Stimulated activated CD8-positive, alpha-beta memory T cell treated with anti-CD3 and anti-CD28 coated beads, Interleukin-4, amount 100 ng/mL, for 4 hours (primary cell): Measurements from ENCODE around the gene THSD4.

Experiments
- DNase-seq, 2 donors: peaks; one replicate each; pipeline ENCODE4 v3.0.0-alpha.2; 2020; ENCODE audit warnings: low read depth in 2 of 2, low spot score in 1 of 2

THSD4 gene

DNA sequence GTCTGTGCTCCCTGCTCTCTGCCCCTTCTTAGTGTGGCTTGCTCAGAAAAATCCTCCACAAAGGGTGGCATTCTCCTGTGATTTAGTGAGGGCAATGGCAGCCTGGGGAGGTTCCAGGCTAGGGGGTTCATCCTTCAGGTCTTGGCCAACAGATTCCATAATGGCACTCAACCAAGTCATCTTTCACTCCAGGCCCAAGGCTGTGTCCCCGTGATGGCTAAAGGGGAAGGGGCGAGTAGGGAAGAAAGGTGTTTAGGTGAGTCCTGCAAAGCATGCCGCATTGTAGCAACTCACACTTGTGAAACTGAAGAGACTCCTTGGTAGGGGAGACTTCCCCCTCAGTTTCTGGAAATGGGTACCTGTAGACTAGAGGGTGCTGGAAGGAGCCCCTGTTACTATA, 105.6 kb downstream of the THSD4 start:
- no peak for DNase-seq

DNA sequence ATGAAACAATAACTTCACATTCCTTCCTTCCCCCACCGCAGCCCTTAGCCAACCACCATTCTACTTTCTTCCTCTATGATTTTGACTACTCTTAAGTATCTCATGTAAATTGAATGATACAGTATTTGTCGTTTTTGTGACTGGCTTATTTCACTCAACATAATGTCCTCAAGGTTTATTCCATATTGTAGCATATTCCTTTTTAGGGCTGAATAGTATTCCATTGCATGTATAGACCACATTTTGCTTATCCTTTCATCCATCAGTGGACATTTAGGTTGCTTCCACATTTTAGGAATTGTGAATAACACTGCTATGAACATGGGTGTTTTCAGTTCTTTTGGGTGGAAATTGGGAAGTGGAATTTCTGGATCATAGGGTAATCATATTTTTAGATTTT, 106.1 kb downstream of the THSD4 start:
- DNase-seq, result no peak

- DNase-seq, result no peak
Measured at GRCh38 chr15:71223516-71223915, 108.2 kb downstream of the THSD4 start.

- no peak for DNase-seq
Measured at GRCh38 chr15:71224024-71224423, 108.8 kb downstream of the THSD4 start.

DNA sequence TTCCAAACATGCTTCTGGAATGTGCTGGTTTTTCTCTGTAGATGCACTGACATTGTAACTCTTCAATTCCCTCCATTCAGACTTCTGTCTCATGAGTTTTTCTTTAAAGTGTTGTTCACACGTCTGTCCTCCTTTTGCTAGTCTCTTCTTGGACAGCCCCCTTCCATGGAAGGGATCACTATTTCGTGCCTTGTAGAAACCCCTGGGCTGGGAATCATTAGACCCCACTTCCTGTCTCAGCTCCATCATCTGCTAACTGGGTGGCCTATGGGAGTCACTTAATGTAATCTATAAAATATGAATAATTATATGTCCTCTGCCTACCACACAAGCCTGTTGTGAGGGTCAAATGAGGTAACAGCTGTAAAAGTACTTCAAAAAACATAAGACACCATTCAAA, 110.6 kb downstream of the THSD4 start:
- no peak for DNase-seq

GRCh38 chr15:71226536-71227455, 111.5 kb downstream of the THSD4 start:
- DNase-seq, result no peak

DNA sequence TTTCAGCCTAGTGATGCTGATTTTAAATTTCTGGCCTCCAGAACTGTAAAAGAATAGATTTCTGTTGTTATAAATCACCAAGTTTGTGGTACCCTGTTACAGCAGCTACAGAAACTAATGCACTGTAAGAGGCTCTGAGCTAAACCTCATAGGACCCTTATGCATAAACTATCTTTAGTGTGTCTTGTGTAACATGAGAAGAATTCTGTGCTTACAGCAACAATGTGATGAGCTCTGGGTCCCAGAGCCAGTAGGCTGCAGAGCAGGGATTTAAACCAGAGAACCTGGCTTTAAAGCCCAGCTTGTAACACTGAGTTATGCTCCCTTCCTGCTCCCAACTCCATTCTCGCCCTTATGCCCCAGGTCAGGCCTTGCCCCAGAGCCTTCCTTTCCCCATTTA, 113.1 kb downstream of the THSD4 start:
- no peak for DNase-seq

DNA sequence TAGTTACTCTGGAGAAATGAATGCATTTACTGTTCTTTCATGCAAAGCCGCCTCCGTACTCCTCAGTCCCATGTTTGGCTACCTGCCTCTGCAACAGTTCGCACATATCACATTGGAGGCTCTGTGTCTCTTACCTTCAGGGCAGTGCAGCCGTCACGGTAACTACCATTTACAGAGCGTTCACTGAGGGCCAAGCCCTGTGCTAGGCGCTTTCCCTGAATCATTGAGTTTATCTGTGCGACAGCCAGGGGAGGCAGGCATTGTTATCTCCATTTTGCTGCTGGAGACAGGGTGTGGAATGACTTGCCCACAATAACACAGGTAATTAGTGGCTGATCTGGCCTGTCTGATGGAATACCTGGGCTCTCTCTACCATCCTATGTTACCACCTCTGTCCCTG, 115.0 kb downstream of the THSD4 start:
- no peak for DNase-seq

- DNase-seq, result no peak
Measured at GRCh38 chr15:71231758-71232157, 116.5 kb downstream of the THSD4 start.

- no peak for DNase-seq
Measured at GRCh38 chr15:71232411-71232810, 117.1 kb downstream of the THSD4 start.

DNA sequence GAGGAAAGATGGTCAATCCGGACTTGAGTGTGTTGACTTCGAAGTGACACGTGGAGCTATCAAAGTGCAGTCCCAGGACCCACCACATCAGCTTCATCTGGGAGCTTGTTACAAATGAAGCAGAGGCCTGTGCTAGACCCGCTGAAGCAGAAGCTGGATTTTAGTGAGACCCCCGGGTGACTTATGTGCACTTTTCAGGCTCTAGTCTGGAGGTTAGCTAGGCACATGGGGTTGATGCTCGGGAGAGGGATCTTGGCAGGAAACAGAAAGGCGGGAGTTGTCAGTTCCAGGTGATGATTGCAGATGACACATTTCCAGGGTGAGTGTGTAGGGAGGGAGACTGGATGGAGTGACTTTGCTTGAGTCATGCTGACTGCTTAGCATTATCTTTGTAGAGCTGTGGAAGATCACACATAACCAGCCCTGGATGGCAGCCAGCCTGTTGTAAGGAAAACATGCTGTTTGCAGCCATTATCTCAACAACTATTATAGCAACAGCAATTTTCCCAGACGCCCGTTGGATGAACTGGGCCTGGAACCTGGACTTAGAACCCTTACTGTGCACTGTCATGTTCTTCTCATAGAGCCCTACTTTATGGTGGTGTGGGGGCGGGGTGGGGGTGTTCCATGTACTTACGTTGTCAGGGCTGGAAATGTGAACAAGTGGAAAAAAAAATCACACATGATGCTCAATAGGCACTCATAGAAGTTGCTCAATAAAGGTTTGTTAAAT, 122.4 kb downstream of the THSD4 start:
- no peak for DNase-seq

GRCh38 chr15:71238926-71239325, 123.7 kb downstream of the THSD4 start:
- no peak for DNase-seq

- no peak for DNase-seq
Measured at GRCh38 chr15:71239592-71240364, 124.5 kb downstream of the THSD4 start.

DNA sequence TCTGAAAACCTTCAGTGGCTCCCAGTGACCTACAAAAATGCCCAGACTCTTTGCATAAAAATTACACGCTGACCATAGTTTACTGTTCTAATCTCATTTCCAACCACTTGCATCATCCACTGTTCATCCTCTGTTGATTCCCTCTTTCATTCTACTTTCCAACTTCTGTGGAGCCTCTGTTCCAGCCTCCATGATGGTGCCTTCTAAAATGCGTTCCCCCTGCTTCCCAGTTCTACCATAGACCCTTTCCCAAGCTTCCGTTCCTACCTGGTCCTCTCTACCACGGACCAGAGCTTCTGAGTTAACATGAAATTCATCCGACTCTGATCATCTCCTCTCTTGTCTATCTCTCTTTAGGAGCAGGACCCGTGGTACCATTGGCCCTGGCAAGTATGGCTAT, 127.0 kb downstream of the THSD4 start:
- no peak for DNase-seq

DNA sequence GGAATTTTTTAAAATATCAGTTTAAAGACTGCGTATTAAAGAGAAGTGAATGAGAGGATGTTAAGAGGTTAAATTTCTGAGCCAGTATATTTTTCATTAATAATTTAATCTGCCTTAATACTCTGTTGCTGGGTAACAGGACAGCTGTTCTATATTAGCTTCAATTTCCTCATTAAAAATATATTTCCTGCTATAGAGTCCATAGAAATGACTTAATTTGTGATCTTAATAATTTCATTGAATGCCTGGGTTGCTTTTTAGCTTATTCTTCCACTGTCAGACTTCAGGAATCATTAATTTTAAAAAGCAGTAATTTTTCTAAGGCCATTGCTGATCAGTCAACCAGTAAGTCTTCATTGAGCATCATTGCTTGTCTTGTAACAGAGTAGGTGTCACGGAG, 129.0 kb downstream of the THSD4 start:
- DNase-seq, result no peak

DNA sequence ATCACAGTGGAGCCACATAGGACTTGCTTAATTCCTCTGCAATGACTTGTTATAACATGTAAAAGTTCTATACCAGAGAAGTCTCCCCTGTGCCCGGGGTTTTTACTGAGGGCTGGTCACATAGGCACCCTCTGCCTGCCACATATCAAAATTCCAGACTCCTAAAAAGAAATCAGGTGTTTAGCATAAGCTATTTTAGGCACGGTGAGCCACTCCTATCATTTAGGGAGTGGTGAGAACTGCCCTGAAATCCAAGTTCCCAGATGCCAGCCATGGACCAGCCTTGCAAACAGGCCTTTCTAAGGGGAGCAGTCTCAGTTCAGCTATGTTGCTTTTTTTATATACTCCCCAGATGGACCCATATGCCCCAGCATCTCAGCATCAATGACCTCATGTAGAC, 130.3 kb downstream of the THSD4 start:
- no peak for DNase-seq

DNA sequence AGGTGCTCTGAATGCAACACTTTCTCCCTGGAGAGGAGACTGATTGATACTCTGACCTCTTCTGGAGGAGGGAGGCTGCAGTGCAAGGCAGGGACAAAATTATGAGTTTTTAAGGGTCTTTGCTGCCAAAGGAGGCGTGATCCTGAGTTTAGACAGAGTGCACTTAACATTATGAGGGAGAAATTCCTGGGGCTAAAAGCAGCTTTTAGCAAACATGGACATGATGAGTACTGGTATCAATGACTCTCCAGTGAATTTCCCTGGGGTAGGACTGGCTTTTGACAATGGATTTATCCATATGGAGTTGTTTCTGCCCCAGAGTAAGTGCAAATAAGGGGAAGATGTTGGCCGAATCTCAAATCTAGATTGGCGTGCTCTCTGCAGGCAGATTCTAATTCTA, 133.1 kb downstream of the THSD4 start:
- no peak for DNase-seq

DNA sequence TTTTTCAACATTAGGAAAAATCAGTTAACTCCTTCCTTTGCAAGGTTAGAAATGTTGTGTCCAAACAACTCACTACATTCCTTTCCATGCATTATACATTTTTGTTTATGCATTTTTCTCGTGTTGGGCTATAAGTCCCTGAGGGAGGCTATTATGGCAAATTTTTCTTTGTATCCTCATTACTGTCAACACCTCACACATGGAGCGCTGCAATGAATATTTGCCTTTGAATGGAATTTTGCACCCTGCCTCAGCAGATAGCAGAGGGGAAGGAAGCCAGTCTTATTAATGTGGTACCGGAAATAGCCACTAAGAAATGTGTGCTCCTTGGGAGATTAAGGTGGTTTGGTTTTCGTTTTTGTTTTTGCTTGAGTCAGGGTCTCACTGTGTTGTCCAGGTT, 134.7 kb downstream of the THSD4 start:
- no peak for DNase-seq

DNA sequence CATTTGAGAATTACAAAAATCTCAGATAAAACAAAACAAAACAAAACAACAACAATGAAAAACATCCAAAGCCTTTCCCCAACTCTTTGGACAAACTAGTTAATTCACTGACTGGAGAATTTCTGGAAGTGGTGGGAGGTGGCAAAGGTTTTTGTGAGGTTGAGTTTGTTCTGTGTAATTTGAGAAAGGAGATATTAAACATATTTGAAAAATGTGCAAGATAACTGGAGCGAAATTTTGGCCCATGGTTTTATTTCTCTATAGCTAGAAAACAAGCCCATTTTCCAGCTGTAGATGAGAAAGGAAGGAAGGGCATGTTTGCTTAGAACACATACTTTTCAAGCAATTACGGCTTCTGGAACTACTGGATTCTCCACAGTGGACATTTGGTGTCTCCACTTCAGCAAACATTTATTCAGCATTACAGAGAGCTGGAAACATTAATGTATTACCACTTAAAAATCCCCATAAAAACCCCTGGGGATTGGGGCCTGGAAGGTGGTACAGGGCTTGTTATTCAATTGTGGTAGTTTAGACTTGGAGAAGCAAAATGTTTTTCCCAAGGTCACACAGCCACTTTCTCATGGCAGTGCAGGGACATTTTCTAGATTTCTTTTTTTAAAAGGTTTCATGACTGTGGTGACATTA, 135.8 kb downstream of the THSD4 start:
- DNase-seq, result no peak

- no peak for DNase-seq
Measured at GRCh38 chr15:71251584-71252043, 136.3 kb downstream of the THSD4 start.
